Measurements from ENCODE around the gene PTGER2.

The PTGER2 gene

GRCh38 chr14:52313903-52314594 lies at the start of gene PTGER2:
Gene PTGER2 (plus strand): TSS chr14:52314312. CDS start chr14:52314549, 237 bp downstream.
- DNase-seq, result no peak

GRCh38 chr14:52265253-52265652 lies 48.9 kb upstream of the PTGER2 start:
- DNase-seq, result no peak

- no peak for DNase-seq
Measured at GRCh38 chr14:52266179-52266578, 47.9 kb upstream of the PTGER2 start.

- DNase-seq, result no peak
Measured at GRCh38 chr14:52266782-52267181, 47.3 kb upstream of the PTGER2 start.

- no peak for DNase-seq
Measured at GRCh38 chr14:52267501-52268278, 46.4 kb upstream of the PTGER2 start, which contains the start of gene PTGDR. Gene PTGDR (plus strand): TSS chr14:52267698. CDS start chr14:52267815, 117 bp downstream.

- no peak for DNase-seq
Measured at GRCh38 chr14:52268279-52269061, 45.6 kb upstream of the PTGER2 start.

GRCh38 chr14:52269100-52269499 lies 45.0 kb upstream of the PTGER2 start:
- no peak for DNase-seq

- DNase-seq, result no peak
Measured at GRCh38 chr14:52269982-52270381, 44.1 kb upstream of the PTGER2 start.

- DNase-seq, result no peak
Measured at GRCh38 chr14:52271538-52271937, 42.6 kb upstream of the PTGER2 start.

GRCh38 chr14:52272375-52272774 lies 41.7 kb upstream of the PTGER2 start:
- no peak for DNase-seq

- no peak for DNase-seq
Measured at GRCh38 chr14:52275372-52275771, 38.7 kb upstream of the PTGER2 start.

GRCh38 chr14:52277552-52277951 lies 36.6 kb upstream of the PTGER2 start:
- no peak for DNase-seq

GRCh38 chr14:52279408-52279807 lies 34.7 kb upstream of the PTGER2 start:
- no peak for DNase-seq

GRCh38 chr14:52283099-52283498 lies 31.0 kb upstream of the PTGER2 start:
- DNase-seq, result no peak

- no peak for DNase-seq
Measured at GRCh38 chr14:52286661-52287649, 27.2 kb upstream of the PTGER2 start.

- no peak for DNase-seq
Measured at GRCh38 chr14:52296378-52296777, 17.7 kb upstream of the PTGER2 start.

- no peak for DNase-seq
Measured at GRCh38 chr14:52298795-52299194, 15.3 kb upstream of the PTGER2 start.

GRCh38 chr14:52299692-52300278 lies 14.3 kb upstream of the PTGER2 start:
- DNase-seq, result no peak

GRCh38 chr14:52303236-52303635 lies 10.9 kb upstream of the PTGER2 start:
- DNase-seq, result no peak

- DNase-seq, result no peak
Measured at GRCh38 chr14:52304248-52304904, 9.7 kb upstream of the PTGER2 start.

GRCh38 chr14:52305014-52305413 lies 9.1 kb upstream of the PTGER2 start:
- DNase-seq, result no peak

Data from DMS 273 treated with DMSO at 0.1 percent for 48 hours (cell line).